SJSA1 (cell line): ENCODE results near the gene EXOC4. TPM values are rescaled to one million over a fixed set of nuclear protein-coding genes. Genes with fewer than 3 reads are reported as not detected.
A peak's percentile ranks its signal among the peaks of the same experiment; 100 is the strongest.

Experiments
- DNase-seq, 2 experiments: peaks; one replicate each; pipeline ENCODE4 v3.0.0-alpha.2; 2015 to 2020; ENCODE audit warnings: low spot score in 2 of 2, low read depth in 1 of 2
- H3K27ac ChIP-seq: fragments of 250-450 bp; sonication (Bioruptor Pico); 2 replicates; pipeline ENCODE4 v1.5.1; 2020; ENCODE audit warnings: mild to moderate bottlenecking, moderate library complexity
- H3K27me3 ChIP-seq: fragments of 250-450 bp; sonication (Bioruptor Pico); replicated peaks from 2 replicates; pipeline ENCODE4 v1.5.1; 2020; ENCODE audit warnings: mild to moderate bottlenecking, moderate library complexity
- H3K36me3 ChIP-seq: fragments of 250-450 bp; sonication (Bioruptor Pico); 2 replicates; pipeline ENCODE4 v1.5.1; 2020; ENCODE audit warnings: mild to moderate bottlenecking
- H3K4me1 ChIP-seq: fragments of 250-450 bp; sonication (Bioruptor Pico); replicated peaks from 2 replicates; pipeline ENCODE4 v1.6.1; 2021; ENCODE audit warnings: mild to moderate bottlenecking
- H3K4me3 ChIP-seq: fragments of 250-450 bp; sonication (Bioruptor Pico); 2 replicates; pipeline ENCODE4 v1.5.1; 2020; ENCODE audit warnings: mild to moderate bottlenecking
- H3K9me3 ChIP-seq: fragments of 250-450 bp; sonication (Bioruptor Pico); replicated peaks from 2 replicates; pipeline ENCODE4 v1.5.1; 2020; ENCODE audit warnings: mild to moderate bottlenecking
- total RNA-seq: library from RNA; depleted of rRNA; stranded (reverse); fragments of >200 nt; shearing (Covaris generic); gene quantifications from 2 replicates; pipeline ENCODE4 v1.2.3, GENCODE V29; 2014

Gene EXOC4
- total RNA-seq, 1 experiment from 2014 or later, result 38.5 TPM

- no peaks in the 10 kb centered on the region for H3K36me3 ChIP-seq
- peaks cover 29% of the 10 kb centered on the region for H3K4me1 ChIP-seq
- no peaks in the 10 kb centered on the region for H3K27me3 ChIP-seq
- no peaks in the 10 kb centered on the region for H3K9me3 ChIP-seq
- no peak overlapping the region for H3K4me3 ChIP-seq
- H3K27ac ChIP-seq, result no peak overlapping the region
- no peak for DNase-seq
These were observed 184.7 kb downstream of the EXOC4 start for GRCh38 chr7:133437544-133437943.

GRCh38 chr7:133442818-133443217 lies 189.9 kb downstream of the EXOC4 start:
- Histone ChIP-seq H3K36me3 (no peaks in the 10 kb centered on the region), H3K27ac (no peak overlapping the region), H3K4me3 (no peak overlapping the region), H3K4me1 (no peaks in the 10 kb centered on the region), H3K9me3 (no peaks in the 10 kb centered on the region), H3K27me3 (no peaks in the 10 kb centered on the region)
- no peak for DNase-seq

DNA sequence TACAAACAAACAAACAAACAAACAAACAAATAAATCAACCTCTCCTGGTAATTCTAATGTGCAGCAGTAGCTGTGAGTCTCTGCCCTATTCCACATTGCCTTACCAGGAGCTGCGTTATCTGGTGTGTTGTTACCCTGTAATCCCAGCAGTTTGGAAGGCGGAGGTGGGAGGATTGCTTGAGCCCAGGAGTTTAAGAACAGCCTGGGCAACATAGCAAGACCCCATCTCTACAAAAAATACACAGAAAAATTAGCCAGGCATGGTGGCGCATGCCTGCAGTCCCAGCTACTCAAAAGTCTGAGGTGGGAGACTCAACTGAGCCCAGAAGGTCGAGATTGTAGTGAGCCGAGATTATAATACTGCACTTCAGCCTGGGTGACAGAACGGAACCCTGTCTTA lies 192.7 kb downstream of the EXOC4 start:
- H3K36me3 ChIP-seq, result no peaks in the 10 kb centered on the region
- DNase-seq, result no peak
- no peak overlapping the region for H3K27ac ChIP-seq
- H3K27me3 ChIP-seq, result no peaks in the 10 kb centered on the region
- no peaks in the 10 kb centered on the region for H3K4me1 ChIP-seq
- no peak overlapping the region for H3K4me3 ChIP-seq
- H3K9me3 ChIP-seq, result no peaks in the 10 kb centered on the region

DNA sequence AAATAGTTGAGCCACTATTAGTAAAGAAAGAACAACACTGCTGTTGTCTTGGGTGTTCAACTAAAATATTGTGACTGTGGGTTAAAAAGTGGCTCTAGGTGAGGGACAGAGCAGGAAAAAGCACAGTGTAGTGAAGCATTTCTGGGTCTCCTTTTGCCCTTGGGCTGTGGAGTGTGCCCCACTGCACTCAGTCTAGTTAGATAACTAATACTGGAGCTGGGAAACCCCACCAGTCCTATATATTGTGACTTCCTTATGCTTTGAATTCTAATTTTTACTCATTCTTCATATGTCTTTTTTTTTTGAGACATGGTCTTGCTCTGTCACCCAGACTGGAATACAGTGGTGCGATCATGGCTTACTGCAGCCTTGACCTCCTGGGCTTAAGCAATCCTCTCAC lies 195.1 kb downstream of the EXOC4 start:
- no peak for DNase-seq
- H3K4me3 ChIP-seq, result no peak overlapping the region

GRCh38 chr7:133452577-133452976 lies 199.7 kb downstream of the EXOC4 start:
- H3K36me3 ChIP-seq, result no peaks in the 10 kb centered on the region
- no peaks in the 10 kb centered on the region; the same call in 1 of the 2 replicates for H3K9me3 ChIP-seq
- H3K4me3 ChIP-seq, result no peak overlapping the region
- no peak overlapping the region for H3K27ac ChIP-seq
- no peaks in the 10 kb centered on the region for H3K4me1 ChIP-seq
- H3K27me3 ChIP-seq, result no peaks in the 10 kb centered on the region
- DNase-seq, result no peak

More for the DNA sequence above, 195.1 kb downstream of the EXOC4 start:
- Histone ChIP-seq H3K27ac (no peak overlapping the region), H3K9me3 (no peaks in the 10 kb centered on the region; the same call in 1 of the 2 replicates), H3K27me3 (no peaks in the 10 kb centered on the region), H3K4me1 (no peaks in the 10 kb centered on the region), H3K36me3 (no peaks in the 10 kb centered on the region)

DNA sequence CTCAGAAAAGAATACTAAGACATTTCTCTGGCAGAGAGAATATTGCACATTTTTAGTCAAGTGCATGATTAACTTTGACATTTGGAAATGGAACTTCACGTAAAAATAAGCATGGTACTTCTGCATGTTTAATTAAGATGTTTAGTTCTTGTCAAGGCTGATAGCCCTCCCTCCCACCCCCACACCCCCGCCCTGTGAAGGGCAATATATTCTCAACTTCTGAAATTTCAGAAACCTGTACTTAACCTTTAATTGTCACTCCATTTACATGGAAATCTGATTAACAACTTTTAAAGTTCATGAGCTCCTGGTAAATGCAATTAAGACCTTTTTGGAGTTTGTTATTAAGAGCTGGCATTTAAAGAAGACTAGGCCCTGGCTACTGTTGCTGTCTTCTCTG lies 205.8 kb downstream of the EXOC4 start:
- Histone ChIP-seq H3K4me1 (no peaks in the 10 kb centered on the region), H3K27me3 (no peaks in the 10 kb centered on the region), H3K36me3 (no peaks in the 10 kb centered on the region), H3K9me3 (no peaks in the 10 kb centered on the region), H3K4me3 (no peak overlapping the region), H3K27ac (no peak overlapping the region)
- no peak for DNase-seq

DNA sequence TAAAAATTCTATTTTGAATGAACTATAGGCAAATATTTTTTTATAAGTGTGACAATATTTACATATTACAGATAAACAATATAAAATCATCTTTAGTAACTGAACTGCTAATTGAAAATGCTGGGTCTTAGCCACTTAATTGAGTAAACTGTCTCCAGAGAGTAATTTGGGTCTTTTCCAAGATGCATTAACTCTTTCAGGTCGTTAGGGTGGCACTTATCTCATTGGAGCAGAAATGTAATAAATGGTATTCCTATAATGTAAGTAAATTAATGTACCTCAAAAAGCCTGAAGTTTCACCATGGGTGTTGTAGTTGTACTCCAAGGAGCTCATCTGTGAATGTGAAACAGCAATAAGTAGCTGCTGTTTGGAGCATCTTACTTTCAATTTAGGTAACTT lies 208.5 kb downstream of the EXOC4 start:
- DNase-seq, result no peak
- H3K36me3 ChIP-seq, result no peaks in the 10 kb centered on the region
- no peaks in the 10 kb centered on the region for H3K9me3 ChIP-seq
- H3K27ac ChIP-seq, result no peak overlapping the region
- H3K4me1 ChIP-seq, result no peaks in the 10 kb centered on the region
- no peak overlapping the region for H3K4me3 ChIP-seq
- H3K27me3 ChIP-seq, result no peaks in the 10 kb centered on the region

GRCh38 chr7:133475655-133476054 lies 222.8 kb downstream of the EXOC4 start:
- no peaks in the 10 kb centered on the region for H3K4me1 ChIP-seq
- no peak overlapping the region for H3K4me3 ChIP-seq
- H3K9me3 ChIP-seq, result no peaks in the 10 kb centered on the region
- no peaks in the 10 kb centered on the region for H3K27me3 ChIP-seq
- no peak for DNase-seq
- H3K36me3 ChIP-seq, result no peaks in the 10 kb centered on the region
- H3K27ac ChIP-seq, result no peak overlapping the region

DNA sequence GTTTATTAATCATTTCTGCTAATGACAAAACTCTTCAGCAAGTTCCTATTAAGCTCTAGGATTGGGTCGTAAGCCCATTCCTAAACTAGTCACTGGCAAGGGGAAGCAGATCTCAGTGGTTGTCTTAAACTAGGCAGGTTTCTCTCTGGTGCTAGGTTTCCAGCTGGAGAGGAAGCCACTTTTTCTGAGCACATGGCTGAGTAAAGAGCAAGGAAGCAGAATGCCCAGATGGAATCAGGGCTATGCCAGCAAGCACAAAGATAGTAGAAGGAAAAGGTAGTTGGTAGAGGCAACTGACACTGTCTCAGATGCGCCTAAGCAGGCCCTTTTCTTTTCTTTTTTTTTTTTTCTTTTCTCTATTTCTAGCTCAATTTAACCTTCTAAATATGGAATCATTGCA lies 224.9 kb downstream of the EXOC4 start:
- Histone ChIP-seq H3K36me3 (no peaks in the 10 kb centered on the region), H3K4me1 (0 out of 2 replicates have a peak, but pooled peaks cover 5% of the 10 kb centered on the region), H3K27me3 (no peaks in the 10 kb centered on the region), H3K9me3 (no peaks in the 10 kb centered on the region), H3K4me3 (no peak overlapping the region), H3K27ac (no peak overlapping the region)
- DNase-seq, result no peak

GRCh38 chr7:133478591-133479135 lies 225.8 kb downstream of the EXOC4 start:
- H3K4me3 ChIP-seq, result no peak overlapping the region
- H3K4me1 ChIP-seq, result 0 out of 2 replicates have a peak, but pooled peaks cover 5% of the 10 kb centered on the region
- H3K27me3 ChIP-seq, result no peaks in the 10 kb centered on the region
- no peaks in the 10 kb centered on the region for H3K9me3 ChIP-seq
- DNase-seq, result no peak
- H3K27ac ChIP-seq, result no peak overlapping the region
- H3K36me3 ChIP-seq, result no peaks in the 10 kb centered on the region

DNA sequence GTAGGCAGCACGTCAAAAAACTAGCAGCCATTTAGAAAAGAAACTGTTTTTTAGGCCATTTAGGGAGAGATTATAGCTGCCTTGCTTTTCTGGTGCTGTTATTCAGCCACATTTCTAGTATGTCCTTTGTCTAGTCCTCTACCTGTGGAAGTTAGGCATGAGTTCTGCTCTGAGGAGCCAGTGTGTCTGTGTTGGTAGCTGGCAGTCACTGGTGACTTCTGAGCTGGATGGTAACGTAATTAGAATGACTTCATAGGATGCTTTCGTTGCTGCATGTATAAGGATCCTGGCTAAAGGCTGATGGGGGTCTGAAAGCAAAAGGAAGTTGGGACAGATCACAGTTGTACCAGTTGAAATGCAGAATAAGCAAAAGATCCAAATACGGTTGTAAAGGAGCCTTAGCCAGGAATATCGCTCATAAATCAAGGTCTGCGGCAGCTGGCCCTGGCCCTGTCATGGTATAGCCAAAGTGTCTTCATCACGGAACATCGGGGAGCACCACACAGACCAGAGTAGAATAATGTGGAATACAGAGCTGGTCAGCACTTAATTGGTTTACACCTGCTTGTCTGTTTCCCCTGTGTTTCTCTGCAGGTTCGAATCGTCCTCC lies 226.7 kb downstream of the EXOC4 start:
- Histone ChIP-seq H3K36me3 (no peaks in the 10 kb centered on the region), H3K27ac (no peak overlapping the region), H3K4me1 (0 out of 2 replicates have a peak, but pooled peaks cover 5% of the 10 kb centered on the region), H3K27me3 (no peaks in the 10 kb centered on the region), H3K4me3 (no peak overlapping the region), H3K9me3 (no peaks in the 10 kb centered on the region)
- DNase-seq, result no peak

DNA sequence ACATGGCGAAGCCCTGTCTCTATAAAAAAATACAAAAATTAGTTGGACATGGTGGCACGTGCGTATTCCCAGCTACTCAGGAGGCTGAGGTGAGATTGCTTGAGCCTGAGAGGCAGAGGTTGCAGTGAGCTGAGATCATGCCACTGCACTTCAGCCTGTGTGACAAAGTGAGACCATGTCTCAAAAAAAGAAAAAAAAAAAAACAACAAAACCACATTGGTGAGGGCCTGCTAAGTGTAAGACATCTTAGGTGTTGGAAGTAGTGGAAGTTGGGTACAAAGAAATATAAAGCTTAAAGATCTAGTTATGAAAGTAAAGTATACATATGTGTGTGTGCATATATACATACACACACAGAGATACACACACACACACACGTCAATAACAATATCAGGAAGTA lies 228.0 kb downstream of the EXOC4 start:
- Histone ChIP-seq H3K4me3 (no peak overlapping the region), H3K9me3 (no peaks in the 10 kb centered on the region), H3K27ac (no peak overlapping the region), H3K36me3 (no peaks in the 10 kb centered on the region), H3K27me3 (no peaks in the 10 kb centered on the region), H3K4me1 (0 out of 2 replicates have a peak, but pooled peaks cover 5% of the 10 kb centered on the region)
- no peak for DNase-seq

- H3K36me3 ChIP-seq, result no peaks in the 10 kb centered on the region
- DNase-seq, result peak in 1 of 2 experiments; percentile 12
- H3K4me3 ChIP-seq, result no peak overlapping the region
- H3K27ac ChIP-seq, result no peak overlapping the region
- no peaks in the 10 kb centered on the region for H3K27me3 ChIP-seq
- no peaks in the 10 kb centered on the region for H3K9me3 ChIP-seq
- 0 out of 2 replicates have a peak, but pooled peaks cover 5% of the 10 kb centered on the region for H3K4me1 ChIP-seq
These were observed 228.8 kb downstream of the EXOC4 start for GRCh38 chr7:133481676-133482075.

DNA sequence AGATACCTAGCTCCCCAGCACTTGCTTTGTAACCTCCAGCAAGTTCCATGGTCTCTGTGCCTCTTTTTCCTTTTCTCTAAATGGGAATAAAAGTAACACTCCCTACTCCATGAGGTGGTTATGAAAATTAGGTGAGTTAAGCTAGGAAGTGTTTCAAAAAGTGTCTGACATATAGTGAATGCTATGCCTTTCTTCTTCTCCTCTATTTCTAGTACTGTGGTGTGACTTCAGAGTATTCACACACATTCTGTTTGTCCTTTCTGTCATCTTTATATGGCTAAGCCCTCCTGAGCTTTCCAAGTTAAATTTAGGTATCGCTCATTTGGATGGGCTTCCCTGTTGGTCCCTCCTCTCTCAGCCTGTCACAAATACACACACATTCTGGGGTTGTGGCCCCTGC lies 229.7 kb downstream of the EXOC4 start:
- no peak for DNase-seq
- 0 out of 2 replicates have a peak, but pooled peaks cover 5% of the 10 kb centered on the region for H3K4me1 ChIP-seq
- no peaks in the 10 kb centered on the region for H3K9me3 ChIP-seq
- no peak overlapping the region for H3K4me3 ChIP-seq
- H3K27me3 ChIP-seq, result no peaks in the 10 kb centered on the region
- no peaks in the 10 kb centered on the region for H3K36me3 ChIP-seq
- H3K27ac ChIP-seq, result no peak overlapping the region
